Measurements from ENCODE around the gene ABCC8. TPM values are rescaled to one million over a fixed set of nuclear protein-coding genes. Genes with fewer than 3 reads are reported as not detected.

The ABCC8 gene
- total and polyA plus RNA-seq, 2 of the 8 experiments (the other 6 are each of a cell fraction or from before 2014, with no cell fraction given) = 3.7 to 4.9 TPM

- Histone ChIP-seq H3K18ac (ENCODE audit: extremely low read depth, low read length) (no peak overlapping the region), H2BK5ac (ENCODE audit: low read depth, low read length) (no peak overlapping the region), H3K36me3 (ENCODE audit: control insufficient read depth in 2 of 4, insufficient read depth in 4 of 4, low read length in 3 of 4) (no peaks in the 10 kb centered on the region), H3K4ac (replicated peaks; ENCODE audit: insufficient read length, low read depth, low read length) (no peak overlapping the region), H2BK12ac (ENCODE audit: low read depth, low read length) (no peak overlapping the region), H3K56ac (replicated peaks; ENCODE audit: insufficient read length, low read depth, low read length) (no peak overlapping the region), H4K8ac (ENCODE audit: extremely low read depth, insufficient read depth, low read length) (no peak overlapping the region), H3K23me2 (ENCODE audit: low read depth, low read length) (no peaks in the 10 kb centered on the region), H3K79me1 (ENCODE audit: low read depth, low read length) (no peaks in the 10 kb centered on the region), H3K14ac (ENCODE audit: insufficient read length) (no peak overlapping the region), H3K4me2 (ENCODE audit: insufficient read depth in 1 of 2, low read depth in 2 of 2, low read length in 2 of 2) (no peak overlapping the region), H4K91ac (replicated peaks; ENCODE audit: insufficient read length, low read length) (no peak overlapping the region), H3K4me1 (replicated peaks in 1 of 4; ENCODE audit: control insufficient read depth in 3 of 4, insufficient read depth in 4 of 4, low read length in 3 of 4) (peaks cover 0 to 5% (median 3%) of the 10 kb centered on the region in 4 experiments; a peak in 4 of 7 replicates), H3K27ac (ENCODE audit: low read depth, low read length) (no peak overlapping the region), H4K5ac (ENCODE audit: insufficient read length, low read depth, low read length) (no peak overlapping the region), H3K27me3 (replicated peaks in 1 of 4; ENCODE audit: control insufficient read depth in 3 of 4, extremely low read depth in 1 of 4, insufficient read depth in 3 of 4, low read length in 3 of 4) (no peaks in the 10 kb centered on the region; a peak in 3 of 7 replicates), H2BK20ac (ENCODE audit: low read length) (no peak overlapping the region), H4K20me1 (replicated peaks in 1 of 2; ENCODE audit: control insufficient read depth in 1 of 2, insufficient read depth in 2 of 2, low read length in 2 of 2) (no peaks in the 10 kb centered on the region), H2AK5ac (ENCODE audit: low read depth, low read length) (no peak overlapping the region), H2BK15ac (ENCODE audit: low read length) (no peak overlapping the region), H2AFZ (ENCODE audit: low read length) (no peak overlapping the region), H3K4me3 (ENCODE audit: extremely low read depth in 1 of 4, insufficient read depth in 2 of 4, low read depth in 3 of 4, low read length in 4 of 4) (no peak overlapping the region), H3K23ac (ENCODE audit: insufficient read length) (no peak overlapping the region), H2BK120ac (replicated peaks; ENCODE audit: low read depth, low read length) (no peak overlapping the region), H3K9ac (replicated peaks in 1 of 4; ENCODE audit: extremely low read depth in 1 of 4, low read depth in 3 of 4, low read length in 3 of 4) (no peak overlapping the region), H3K79me2 (ENCODE audit: control insufficient read depth in 1 of 2, insufficient read depth in 2 of 2, low read length in 2 of 2) (no peaks in the 10 kb centered on the region), H3K9me3 (ENCODE audit: insufficient read depth in 2 of 2, low read depth in 1 of 2, low read length in 1 of 2) (no peaks in the 10 kb centered on the region)
- FAIRE-seq (no peak), DNase-seq (ENCODE audit: low read depth in 1 of 2, low spot score in 2 of 2) (no peak)
- TF ChIP-seq ZNF274 (IDR thresholded peaks at IDR 0.05; ENCODE audit: borderline replicate concordance, extremely low read depth, low read length) (no peak), TCF12 (IDR thresholded peaks at IDR 0.05; ENCODE audit: low read depth, low read length) (no peak), CTBP2 (IDR thresholded peaks at IDR 0.05; ENCODE audit: borderline replicate concordance, insufficient read depth, insufficient read length, low read length) (no peak)
- POLR2A ChIA-PET (ENCODE audit: partially characterized antibody) = no interaction called here
- WGBS, 2 experiments (ENCODE audit: extremely low coverage in 1 of 2, insufficient coverage in 1 of 2, insufficient read length in 1 of 2, insufficient replicate concordance in 2 of 2, low coverage in 1 of 2, low lambda C conversion rate in 2 of 2, missing lambda C conversion rate in 1 of 2) = 92% methylated on average over 2 of the region's 2 CpGs; no CpG with 5 or more reads in 1 of the 2 experiments
- CTCF ChIA-PET (ENCODE audit: partially characterized antibody) = interaction anchor here (1.5 to 38.8 kb wide), 2 partner anchors 23 to 96 kb away, joined by 3 to 1414 read pairs; no protein-coding TSS in a partner anchor
These were observed 60.2 kb downstream of the ABCC8 start for GRCh38 chr11:17416492-17416891.
